Sigmoid colon (tissue), 7 donors: ENCODE measurements around the gene MRPL54. TPM values are rescaled to one million over a fixed set of nuclear protein-coding genes. Genes with fewer than 3 reads are reported as not detected.
A peak's percentile ranks its signal among the peaks of the same experiment; 100 is the strongest.

Experiments
- DNase-seq: peaks from one replicate; pipeline ENCODE4 v3.0.0-alpha.2; 2019
- H3K27ac ChIP-seq, 4 donors: fragments of 200-600 bp; sonication (generic); one replicate each; pipeline ENCODE4 v1.5.1; 2016 to 2019; ENCODE audit warnings: mild to moderate bottlenecking in 1 of 4
- H3K27me3 ChIP-seq, 3 donors: fragments of 200-600 bp; sonication (generic); one replicate each; pipeline ENCODE4 v1.5.1; 2019; ENCODE audit warnings: mild to moderate bottlenecking in 1 of 3
- H3K36me3 ChIP-seq, 4 donors: fragments of 200-600 bp; sonication (generic); one replicate each; pipeline ENCODE4 v1.5.1; 2016 to 2019
- H3K4me1 ChIP-seq, 4 donors: fragments of 200-600 bp; sonication (generic); one replicate each; pipeline ENCODE4 v1.5.1; 2017 to 2019
- H3K4me3 ChIP-seq, 4 donors: fragments of 200-600 bp; sonication (generic); one replicate each; pipeline ENCODE4 v1.5.1; 2017 to 2019; ENCODE audit warnings: mild to moderate bottlenecking in 2 of 4, moderate library complexity in 1 of 4
- H3K9me3 ChIP-seq, 4 donors: fragments of 200-600 bp in 3 of 4; sonication (generic) in 3 of 4; one replicate each; pipeline versions ENCODE4 v1.5.1 to v1.6.1; 2013 to 2019
- EP300 ChIP-seq, 4 donors: sonication (generic); formaldehyde crosslinking; IDR thresholded peaks; one replicate each; pipeline ENCODE4 v1.6.1; 2017; ENCODE audit warnings: antibody characterized with exemption in 4 of 4
- POLR2A ChIP-seq, 2 donors: fragments of 450-650 bp; IDR thresholded peaks; one replicate each; pipeline ENCODE4 v1.6.1; 2016; ENCODE audit warnings: antibody characterized with exemption in 2 of 2, mild to moderate bottlenecking in 2 of 2, moderate library complexity in 2 of 2
- POLR2AphosphoS5 ChIP-seq, 4 donors: sonication (generic); formaldehyde crosslinking; IDR thresholded peaks; one replicate each; pipeline ENCODE4 v1.6.1; 2017; ENCODE audit warnings: antibody characterized with exemption in 4 of 4
- WGBS, 2 donors: extraction: QIAGEN DNeasy Blood & Tissue Kit; methylation state at CpG; one replicate each; pipeline ENCODE4 v1.1.7; 2013; 5-methylcytosine and 5-hydroxymethylcytosine counted together
- intact Hi-C: fragments of 100-400 bp; cut with DNase I; formaldehyde crosslinking; loops from one replicate; pipeline ENCODE4 v1.15.1; 2023
- polyA plus RNA-seq, 3 donors: library from polyadenylated mRNA; stranded (reverse); fragments of 200-250 nt; gene quantifications; one replicate each; pipeline ENCODE4 v1.2.3, GENCODE V29; 2013
- total RNA-seq, 4 donors: library from RNA; depleted of rRNA; stranded (reverse); fragments of >200 nt; gene quantifications; one replicate each; pipeline ENCODE4 v1.1.0, GENCODE V29; 2016
- TF ChIP-seq, protein P1 (sequence below), 4 experiments: fragments of 450-650 bp in 3 of 4; fragments of 200-600 bp in 1 of 4; IDR thresholded peaks; one replicate each; pipeline ENCODE4 v1.5.1; 2016 to 2019; ENCODE audit warnings: antibody characterized with exemption in 4 of 4, mild to moderate bottlenecking in 3 of 4, moderate library complexity in 2 of 4
- donor health status: healthy with polysubstance abuse.
- donor health status: Bipolar disorder and iron deficiency.
- donor health status: healthy.

Gene MRPL54
- 100 to 1,000 TPM in 3 of 4 donors, 10 to 100 TPM in 1; 80.6 to 123 (median 103) TPM for total RNA-seq
- polyA plus RNA-seq, result 100 to 1,000 TPM in 2 of 3 donors, 10 to 100 TPM in 1; 87.7 to 185 (median 168) TPM

DNA sequence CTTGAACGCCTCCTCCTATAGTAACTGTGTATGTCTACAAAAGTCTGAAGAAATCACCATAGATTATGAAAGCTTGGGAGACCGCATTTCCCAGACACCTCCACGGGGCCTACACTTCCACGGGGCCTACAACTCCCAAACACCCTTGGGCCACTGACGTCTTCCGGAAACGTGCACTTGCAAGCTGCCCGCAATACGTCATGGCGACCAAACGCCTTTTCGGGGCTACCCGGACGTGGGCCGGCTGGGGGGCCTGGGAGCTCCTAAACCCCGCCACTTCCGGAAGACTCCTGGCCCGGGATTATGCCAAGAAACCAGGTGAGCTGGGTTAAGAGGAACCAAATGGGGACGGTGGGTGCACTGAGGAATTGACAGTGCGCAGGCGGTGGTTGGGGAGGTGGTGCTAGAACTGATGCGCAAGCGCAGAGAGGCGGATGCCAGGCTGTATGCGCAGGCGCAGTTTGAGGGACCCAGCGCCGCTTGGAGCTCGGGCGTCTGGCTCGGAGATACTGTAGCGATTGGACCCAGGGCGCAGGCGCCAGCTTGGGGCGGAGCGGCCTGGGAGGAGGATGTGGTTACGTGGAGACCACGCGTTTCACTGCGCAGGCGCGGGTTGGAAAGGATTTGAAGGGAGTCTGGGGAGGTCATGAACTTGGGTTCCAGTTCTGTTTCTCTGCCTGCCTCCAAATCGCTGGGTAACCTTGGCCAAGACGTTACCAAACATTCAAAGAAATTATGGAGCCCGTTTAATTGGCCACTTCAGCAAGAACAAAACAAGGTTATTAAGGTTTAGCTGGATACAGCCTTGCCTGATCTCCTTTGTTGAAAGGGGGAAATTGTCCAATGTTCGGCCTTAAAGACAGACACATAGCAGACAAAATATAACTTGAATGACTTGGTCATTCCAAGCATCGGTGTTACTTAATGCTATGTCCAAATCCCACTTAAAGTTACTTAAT lies at the start of gene MRPL54:
TSS of gene MRPL54 (plus strand) at position 182 of the 959 bp plus-strand sequence. CDS start at position 201, 19 bp downstream.
- TF ChIP-seq, protein P1, sequence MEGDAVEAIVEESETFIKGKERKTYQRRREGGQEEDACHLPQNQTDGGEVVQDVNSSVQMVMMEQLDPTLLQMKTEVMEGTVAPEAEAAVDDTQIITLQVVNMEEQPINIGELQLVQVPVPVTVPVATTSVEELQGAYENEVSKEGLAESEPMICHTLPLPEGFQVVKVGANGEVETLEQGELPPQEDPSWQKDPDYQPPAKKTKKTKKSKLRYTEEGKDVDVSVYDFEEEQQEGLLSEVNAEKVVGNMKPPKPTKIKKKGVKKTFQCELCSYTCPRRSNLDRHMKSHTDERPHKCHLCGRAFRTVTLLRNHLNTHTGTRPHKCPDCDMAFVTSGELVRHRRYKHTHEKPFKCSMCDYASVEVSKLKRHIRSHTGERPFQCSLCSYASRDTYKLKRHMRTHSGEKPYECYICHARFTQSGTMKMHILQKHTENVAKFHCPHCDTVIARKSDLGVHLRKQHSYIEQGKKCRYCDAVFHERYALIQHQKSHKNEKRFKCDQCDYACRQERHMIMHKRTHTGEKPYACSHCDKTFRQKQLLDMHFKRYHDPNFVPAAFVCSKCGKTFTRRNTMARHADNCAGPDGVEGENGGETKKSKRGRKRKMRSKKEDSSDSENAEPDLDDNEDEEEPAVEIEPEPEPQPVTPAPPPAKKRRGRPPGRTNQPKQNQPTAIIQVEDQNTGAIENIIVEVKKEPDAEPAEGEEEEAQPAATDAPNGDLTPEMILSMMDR (IDR thresholded peaks at IDR 0.05), result no peak
- peak in 1 of 4 donors; percentile 44 for TF ChIP-seq EP300 (IDR thresholded peaks at IDR 0.05)
- peak in 1 of 2 donors; percentile 73 for TF ChIP-seq POLR2A (IDR thresholded peaks at IDR 0.05)
- peak; percentile 76 to 90 (median 88) for TF ChIP-seq POLR2AphosphoS5 (IDR thresholded peaks at IDR 0.05)
- DNase-seq, result peak; percentile 100
- 3% methylated on average over 47 of the region's 47 CpGs for WGBS, 2 donors
- Histone ChIP-seq H3K9me3 (no peaks in the 10 kb centered on the region), H3K27me3 (no peaks in the 10 kb centered on the region), H3K36me3 (peaks cover 7 to 52% (median 25%) of the 10 kb centered on the region in 4 donors), H3K4me3 (peak within 1 kb of the TSS; percentile 78 to 92 (median 88)), H3K4me1 (peaks cover 0 to 46% (median 37%) of the 10 kb centered on the region in 4 donors), H3K27ac (peak within 1 kb of the TSS; percentile 95 to 98 (median 96))
- intact Hi-C loops, result loop anchor here (5.0 kb wide), 2 partner anchors 95 to 210 kb away; partner anchors contain the start of gene DAPK3

DNA sequence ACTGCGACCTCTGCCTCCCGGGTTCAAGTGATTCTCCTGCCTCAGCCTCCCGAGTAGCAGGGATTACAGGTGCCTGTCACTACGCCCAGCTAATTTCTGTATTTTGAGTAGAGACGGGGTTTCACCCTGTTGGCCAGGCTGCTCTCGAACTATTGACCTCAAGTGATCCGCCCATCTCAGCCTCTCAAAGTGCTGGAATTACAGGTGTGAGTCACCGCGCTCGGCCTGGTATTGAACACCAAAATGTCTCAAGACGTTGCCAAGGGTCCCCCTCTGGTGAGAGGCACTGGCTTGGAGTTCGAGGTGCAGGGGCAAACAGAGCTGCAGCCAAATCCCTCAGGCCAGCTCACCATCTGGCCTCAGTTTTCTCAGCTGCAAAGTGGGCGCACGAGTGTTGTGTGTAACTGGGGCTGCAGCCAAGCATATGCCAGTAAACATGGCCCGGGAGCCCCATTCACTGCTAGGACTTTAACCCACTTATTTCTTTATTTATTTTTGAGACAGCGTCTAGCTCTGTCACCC lies 46.3 kb upstream of the MRPL54 start:
- Histone ChIP-seq H3K4me3 (no peak overlapping the region), H3K27ac (no peak overlapping the region), H3K27me3 (peaks cover 13 to 27% (median 16%) of the 10 kb centered on the region in 3 donors), H3K4me1 (peaks cover 0 to 15% (median 6%) of the 10 kb centered on the region in 4 donors), H3K36me3 (no peaks in the 10 kb centered on the region), H3K9me3 (no peaks in the 10 kb centered on the region)
- 55 to 82% methylated on average over 16 of the region's 16 CpGs for WGBS, 2 donors
- intact Hi-C loops, result no loop called here
- no peak for TF ChIP-seq POLR2AphosphoS5 (IDR thresholded peaks at IDR 0.05)
- TF ChIP-seq, protein P1 (IDR thresholded peaks at IDR 0.05), result no peak
- no peak for TF ChIP-seq EP300 (IDR thresholded peaks at IDR 0.05)
- no peak for TF ChIP-seq POLR2A (IDR thresholded peaks at IDR 0.05)
- no peak for DNase-seq

DNA sequence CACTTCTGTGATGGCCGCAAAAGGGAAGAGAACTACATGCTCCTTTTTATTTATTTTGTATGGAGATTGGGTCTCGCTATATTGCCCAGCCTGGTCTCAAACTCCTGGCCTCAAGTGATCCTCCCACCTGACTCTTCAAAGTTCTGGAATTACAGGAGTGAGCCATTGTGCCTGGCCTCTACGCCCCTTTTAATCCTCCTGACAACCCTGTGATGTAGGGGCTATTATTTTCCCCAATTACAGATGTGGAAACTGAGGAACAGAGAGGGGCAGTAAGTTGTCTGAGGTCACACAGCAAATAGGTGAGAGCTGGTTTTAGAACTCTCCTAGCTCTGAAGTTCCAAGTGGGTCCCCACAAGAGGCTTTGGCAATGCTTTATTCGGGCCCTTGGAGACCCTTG lies 42.6 kb upstream of the MRPL54 start:
- H3K4me1 ChIP-seq, result peaks cover 0 to 23% (median 19%) of the 10 kb centered on the region in 4 donors
- intact Hi-C loops, result no loop called here
- H3K27me3 ChIP-seq, result peaks cover 36 to 62% (median 45%) of the 10 kb centered on the region in 3 donors
- DNase-seq, result no peak
- 90 to 91% methylated on average over 4 of the region's 4 CpGs for WGBS, 2 donors
- no peaks in the 10 kb centered on the region for H3K36me3 ChIP-seq
- H3K27ac ChIP-seq, result no peak overlapping the region
- TF ChIP-seq POLR2AphosphoS5 (IDR thresholded peaks at IDR 0.05) (no peak), POLR2A (IDR thresholded peaks at IDR 0.05) (no peak)
- no peak overlapping the region for H3K4me3 ChIP-seq
- H3K9me3 ChIP-seq, result no peaks in the 10 kb centered on the region

DNA sequence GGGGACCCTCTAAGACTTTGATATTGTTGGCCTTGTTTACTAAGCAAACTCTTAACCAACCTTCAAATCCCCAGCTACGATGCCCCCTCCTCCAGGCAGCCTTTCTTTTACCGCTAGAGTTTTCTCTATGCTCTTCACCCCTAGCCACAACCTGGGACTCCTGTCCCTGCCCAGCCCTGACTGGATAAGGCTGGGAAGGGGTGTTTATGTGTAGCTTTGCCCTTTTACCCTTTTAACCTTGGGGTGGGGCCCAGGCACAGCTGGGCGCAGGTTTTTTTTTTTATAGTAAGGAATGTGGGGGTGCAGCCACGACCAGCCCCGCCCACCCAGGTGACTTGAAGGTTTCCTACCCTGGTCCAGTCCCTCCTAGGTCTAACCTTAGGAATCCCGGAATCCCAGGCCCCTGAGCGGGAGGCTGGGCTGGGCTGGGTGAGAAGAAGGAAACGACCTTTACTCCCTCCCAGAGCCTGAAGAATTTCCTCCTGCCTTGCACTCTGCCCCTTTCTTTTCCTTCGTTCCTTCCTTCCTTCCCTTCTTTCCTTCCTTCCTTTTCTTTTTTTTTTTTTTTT lies 42.0 kb upstream of the MRPL54 start:
- no peak for DNase-seq
- H3K27me3 ChIP-seq, result peaks cover 36 to 62% (median 45%) of the 10 kb centered on the region in 3 donors

DNA sequence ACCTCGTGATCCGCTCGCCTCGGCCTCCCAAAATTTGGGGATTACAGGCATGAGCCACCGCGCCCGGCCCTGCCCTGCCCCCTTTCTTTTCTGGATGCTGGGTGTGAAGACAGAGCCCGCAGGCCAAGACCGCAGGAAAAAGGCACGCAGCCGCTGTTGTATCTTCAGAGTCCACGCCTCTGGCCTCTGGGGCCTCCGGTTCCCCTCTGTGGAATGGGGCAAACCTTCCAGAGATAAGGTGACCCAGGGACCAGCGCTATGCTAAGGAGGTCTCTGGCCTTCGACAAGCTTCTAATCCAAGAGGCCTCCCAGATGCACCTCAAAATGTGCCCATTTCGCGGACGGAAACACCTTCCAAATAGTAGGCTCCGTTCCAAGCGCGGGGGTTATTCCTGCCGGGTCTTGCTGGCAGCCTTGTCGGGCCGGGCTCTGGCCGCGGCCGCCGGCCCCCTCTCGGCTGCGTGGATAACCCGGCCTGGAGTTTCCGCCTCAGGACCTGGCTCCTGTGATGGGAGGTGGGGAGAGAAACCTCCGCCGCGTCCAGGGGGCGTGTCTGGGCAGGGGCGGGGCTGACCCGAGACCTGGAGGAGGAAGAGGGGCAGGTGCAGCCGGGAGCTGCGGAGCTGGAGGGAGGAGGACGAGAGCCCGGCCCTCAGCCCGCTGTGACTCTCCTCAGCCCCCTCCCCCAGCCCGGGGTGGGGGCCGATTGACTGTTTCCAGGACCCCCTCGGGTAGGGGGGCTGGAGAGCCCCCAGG lies 41.2 kb upstream of the MRPL54 start:
- peak overlapping the region in 3 of 4 donors; percentile 3 to 18 (median 5) for H3K4me3 ChIP-seq
- intact Hi-C loops, result no loop called here
- H3K4me1 ChIP-seq, result peaks cover 0 to 23% (median 19%) of the 10 kb centered on the region in 4 donors
- 7 to 20% methylated on average over 46 of the region's 46 CpGs for WGBS, 2 donors
- H3K27me3 ChIP-seq, result peaks cover 36 to 68% (median 45%) of the 10 kb centered on the region in 3 donors
- no peak overlapping the region for H3K27ac ChIP-seq
- no peaks in the 10 kb centered on the region for H3K36me3 ChIP-seq
- TF ChIP-seq POLR2AphosphoS5 (IDR thresholded peaks at IDR 0.05), result peak in 2 of 4 donors; percentile 28 to 59
- peak in 1 of 2 donors; percentile 31 for TF ChIP-seq POLR2A (IDR thresholded peaks at IDR 0.05)
- no peak for TF ChIP-seq EP300 (IDR thresholded peaks at IDR 0.05)
- peak; percentile 82 for DNase-seq
- H3K9me3 ChIP-seq, result no peaks in the 10 kb centered on the region

More for the DNA sequence above, 42.0 kb upstream of the MRPL54 start:
- H3K36me3 ChIP-seq, result no peaks in the 10 kb centered on the region
- intact Hi-C loops, result no loop called here
- 5 to 24% methylated on average over 9 of the region's 9 CpGs for WGBS, 2 donors
- H3K27ac ChIP-seq, result no peak overlapping the region
- H3K4me1 ChIP-seq, result peaks cover 0 to 23% (median 19%) of the 10 kb centered on the region in 4 donors
- H3K9me3 ChIP-seq, result no peaks in the 10 kb centered on the region
- TF ChIP-seq POLR2AphosphoS5 (IDR thresholded peaks at IDR 0.05) (no peak), EP300 (IDR thresholded peaks at IDR 0.05) (no peak)
- no peak overlapping the region for H3K4me3 ChIP-seq
